ENCODE data around the gene BRIP1. TPM values are rescaled to one million over a fixed set of nuclear protein-coding genes. Genes with fewer than 3 reads are reported as not detected.

BRIP1 gene
- total RNA-seq, 1 donor, result 3.3 TPM

GRCh38 chr17:61644800-61645774, 218.2 kb downstream of the BRIP1 start:
- Histone ChIP-seq H3K9me3 (ENCODE audit: low read depth, low read length) (no peaks in the 10 kb centered on the region), H3K4me3 (ENCODE audit: low read length) (no peak overlapping the region), H3K27me3 (ENCODE audit: insufficient read depth, low read length) (no peaks in the 10 kb centered on the region), H3K4me1 (ENCODE audit: insufficient read depth, low read length) (no peaks in the 10 kb centered on the region)

DNA sequence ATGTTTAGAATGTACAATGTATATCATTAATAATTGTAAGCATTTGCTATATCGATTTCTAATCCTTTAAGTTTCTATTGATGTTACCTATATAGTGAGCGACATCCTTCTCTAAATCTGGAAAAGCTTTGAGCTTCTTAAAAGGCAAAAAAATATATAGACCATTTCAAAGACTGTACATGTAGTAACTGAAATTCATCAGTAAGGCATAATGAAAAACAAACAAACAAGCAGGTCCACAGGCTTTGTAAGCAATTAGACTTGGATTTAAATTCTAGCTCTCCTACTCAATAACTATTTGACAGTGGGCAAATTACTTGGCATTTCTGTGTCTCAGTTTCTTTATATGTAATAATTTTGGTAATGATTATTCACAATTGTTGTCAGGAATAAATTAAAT, 220.6 kb downstream of the BRIP1 start:
- H3K27me3 ChIP-seq (ENCODE audit: insufficient read depth, low read length), result peaks cover 2% of the 10 kb centered on the region
- H3K4me1 ChIP-seq (ENCODE audit: insufficient read depth, low read length), result no peaks in the 10 kb centered on the region
- no peaks in the 10 kb centered on the region for H3K9me3 ChIP-seq (ENCODE audit: low read depth, low read length)
- H3K4me3 ChIP-seq (ENCODE audit: low read length), result no peak overlapping the region

DNA sequence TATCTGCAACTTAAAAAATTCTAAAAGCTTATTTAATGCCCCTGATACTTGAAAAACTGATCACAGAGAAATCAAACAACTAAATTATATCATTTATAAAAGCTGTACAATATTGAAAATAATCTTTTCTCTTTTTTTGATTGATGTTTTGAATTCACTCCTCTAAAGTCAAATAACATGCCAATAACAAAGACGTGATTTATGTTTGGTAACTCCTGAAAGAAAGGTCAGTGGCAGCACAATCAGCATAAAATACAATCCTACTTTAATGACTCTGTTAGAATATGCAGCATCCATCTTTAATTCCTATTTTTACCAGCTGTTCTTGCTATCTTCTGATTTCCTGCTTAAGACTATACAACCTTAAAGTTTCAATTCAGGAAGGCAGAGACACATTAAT, 221.6 kb downstream of the BRIP1 start:
- Histone ChIP-seq H3K4me1 (ENCODE audit: insufficient read depth, low read length) (no peaks in the 10 kb centered on the region), H3K9me3 (ENCODE audit: low read depth, low read length) (no peaks in the 10 kb centered on the region), H3K27me3 (ENCODE audit: insufficient read depth, low read length) (peaks cover 2% of the 10 kb centered on the region), H3K4me3 (ENCODE audit: low read length) (no peak overlapping the region)

DNA sequence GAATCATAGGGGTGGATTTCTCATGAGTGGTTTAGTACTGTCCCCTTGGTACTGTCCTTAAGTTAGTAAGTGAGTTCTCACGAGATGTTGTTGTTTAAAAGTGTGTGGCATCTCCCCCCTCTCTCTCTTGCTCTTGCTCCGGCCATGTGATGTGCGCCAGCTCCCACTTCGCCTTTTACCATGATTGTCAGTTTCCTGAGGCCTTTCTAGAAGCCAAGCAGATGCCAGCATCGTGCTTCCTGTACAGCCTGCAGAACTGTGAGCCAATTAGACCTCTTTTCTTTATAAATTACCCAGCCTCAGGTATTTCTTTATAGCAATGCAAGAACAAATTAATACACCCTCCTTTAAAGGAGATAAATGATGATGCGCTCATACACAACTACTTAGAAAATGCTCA, 222.2 kb downstream of the BRIP1 start:
- peaks cover 2% of the 10 kb centered on the region for H3K27me3 ChIP-seq (ENCODE audit: insufficient read depth, low read length)
- no peak overlapping the region for H3K4me3 ChIP-seq (ENCODE audit: low read length)
- H3K9me3 ChIP-seq (ENCODE audit: low read depth, low read length), result no peaks in the 10 kb centered on the region
- H3K4me1 ChIP-seq (ENCODE audit: insufficient read depth, low read length), result no peaks in the 10 kb centered on the region

DNA sequence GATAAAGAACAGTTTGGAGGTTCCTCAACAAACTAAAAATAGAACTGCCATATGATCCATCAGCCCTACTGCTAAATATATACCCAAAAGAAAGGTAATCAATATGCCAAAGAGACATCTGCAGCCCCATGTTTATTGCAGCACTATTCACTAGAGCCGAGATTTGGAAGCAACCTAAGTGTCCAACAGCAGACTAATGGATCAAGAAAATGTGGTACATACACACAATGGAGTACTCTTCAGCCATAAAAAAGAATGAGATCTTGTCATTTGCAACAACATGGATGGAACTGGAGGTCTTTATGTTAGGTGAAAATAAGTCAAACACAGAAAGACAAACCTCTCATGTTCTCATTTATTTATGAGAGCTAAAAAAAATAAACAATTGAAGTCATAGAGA, 223.5 kb downstream of the BRIP1 start:
- Histone ChIP-seq H3K4me1 (ENCODE audit: insufficient read depth, low read length) (no peaks in the 10 kb centered on the region), H3K9me3 (ENCODE audit: low read depth, low read length) (no peaks in the 10 kb centered on the region), H3K27me3 (ENCODE audit: insufficient read depth, low read length) (peaks cover 6% of the 10 kb centered on the region), H3K4me3 (ENCODE audit: low read length) (no peak overlapping the region)

GRCh38 chr17:61638087-61638486, 225.2 kb downstream of the BRIP1 start:
- Histone ChIP-seq H3K9me3 (ENCODE audit: low read depth, low read length) (no peaks in the 10 kb centered on the region), H3K4me3 (ENCODE audit: low read length) (no peak overlapping the region), H3K27me3 (ENCODE audit: insufficient read depth, low read length) (peaks cover 10% of the 10 kb centered on the region), H3K4me1 (ENCODE audit: insufficient read depth, low read length) (no peaks in the 10 kb centered on the region)

- peaks cover 20% of the 10 kb centered on the region for H3K27me3 ChIP-seq (ENCODE audit: insufficient read depth, low read length)
- no peak overlapping the region for H3K4me3 ChIP-seq (ENCODE audit: low read length)
- H3K9me3 ChIP-seq (ENCODE audit: low read depth, low read length), result no peaks in the 10 kb centered on the region
- no peaks in the 10 kb centered on the region for H3K4me1 ChIP-seq (ENCODE audit: insufficient read depth, low read length)
These were observed 227.4 kb downstream of the BRIP1 start for GRCh38 chr17:61635913-61636432.

- no peak overlapping the region for H3K4me3 ChIP-seq (ENCODE audit: low read length)
- peaks cover 23% of the 10 kb centered on the region for H3K27me3 ChIP-seq (ENCODE audit: insufficient read depth, low read length)
- H3K4me1 ChIP-seq (ENCODE audit: insufficient read depth, low read length), result no peaks in the 10 kb centered on the region
- no peaks in the 10 kb centered on the region for H3K9me3 ChIP-seq (ENCODE audit: low read depth, low read length)
These were observed 228.3 kb downstream of the BRIP1 start for GRCh38 chr17:61634942-61635538.

DNA sequence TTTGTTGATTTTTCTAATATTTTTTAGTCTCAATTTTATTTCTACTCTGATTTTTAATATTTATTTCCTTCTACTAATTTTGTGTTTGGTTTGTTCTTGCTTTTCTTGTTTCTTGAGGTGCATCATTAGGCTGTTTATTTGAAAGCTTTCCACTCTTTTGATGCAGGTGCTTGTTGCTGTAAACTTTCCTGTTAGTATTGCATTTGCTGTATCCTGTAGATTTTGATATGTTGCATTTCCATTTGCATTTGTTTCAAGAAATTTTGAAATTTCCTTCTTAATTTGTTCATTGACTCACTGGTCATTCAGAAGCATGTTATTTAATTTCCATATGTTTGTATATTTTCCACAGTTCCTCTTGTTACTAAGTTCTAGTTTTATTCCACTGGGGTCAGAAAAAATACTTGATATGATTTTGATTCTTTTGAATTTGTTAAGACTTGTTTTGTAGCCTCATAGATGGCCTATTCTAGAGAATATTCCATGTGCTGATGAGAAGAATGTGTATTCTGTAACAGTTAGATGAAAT, 229.3 kb downstream of the BRIP1 start:
- H3K4me1 ChIP-seq (ENCODE audit: insufficient read depth, low read length), result no peaks in the 10 kb centered on the region
- no peaks in the 10 kb centered on the region for H3K9me3 ChIP-seq (ENCODE audit: low read depth, low read length)
- H3K27me3 ChIP-seq (ENCODE audit: insufficient read depth, low read length), result peaks cover 25% of the 10 kb centered on the region
- H3K4me3 ChIP-seq (ENCODE audit: low read length), result no peak overlapping the region

GRCh38 chr17:61632826-61633225, 230.5 kb downstream of the BRIP1 start:
- Histone ChIP-seq H3K4me1 (ENCODE audit: insufficient read depth, low read length) (no peaks in the 10 kb centered on the region), H3K9me3 (ENCODE audit: low read depth, low read length) (no peaks in the 10 kb centered on the region), H3K4me3 (ENCODE audit: low read length) (no peak overlapping the region), H3K27me3 (ENCODE audit: insufficient read depth, low read length) (peaks cover 23% of the 10 kb centered on the region)

GRCh38 chr17:61631800-61632199, 231.5 kb downstream of the BRIP1 start:
- Histone ChIP-seq H3K4me3 (ENCODE audit: low read length) (no peak overlapping the region), H3K9me3 (ENCODE audit: low read depth, low read length) (no peaks in the 10 kb centered on the region), H3K4me1 (ENCODE audit: insufficient read depth, low read length) (no peaks in the 10 kb centered on the region), H3K27me3 (ENCODE audit: insufficient read depth, low read length) (peaks cover 25% of the 10 kb centered on the region)

Other genes with a start within 250 kb of the BRIP1 start
- 12.4 TPM for gene INTS2, start 64.5 kb upstream of the BRIP1 start, total RNA-seq
- gene MED13, start 201.8 kb upstream of the BRIP1 start, total RNA-seq, result 164 TPM